Vein endothelial cell (primary cell): ENCODE measurements around the gene TNIP2. TPM values are rescaled to one million over a fixed set of nuclear protein-coding genes. Genes with fewer than 3 reads are reported as not detected.

ENCODE experiments used
- total RNA-seq: library from RNA; depleted of rRNA; stranded (reverse); fragments of >200 nt; gene quantifications from 2 replicates; pipeline ENCODE4 v1.2.3, GENCODE V29; 2012

The TNIP2 gene
- total RNA-seq: 59.6 and 72.2 TPM in 2 replicates

GRCh38 chr4:2755821-2756690, at the start of gene TNIP2:
Gene TNIP2 (minus strand): TSS chr4:2756336. CDS start chr4:2756289, 47 bp downstream.

GRCh38 chr4:2792711-2793585, 36.8 kb upstream of the TNIP2 start, which contains the start of gene SH3BP2:
Gene SH3BP2 (plus strand): TSS chr4:2793085. CDS start chr4:2820618, 27,533 bp downstream.

Other genes with a start within 250 kb of the TNIP2 start
- gene FAM193A, start 219.7 kb downstream of the TNIP2 start, total RNA-seq: 23.7 and 24.5 TPM in 2 replicates
- gene SH3BP2, start 36.7 kb upstream of the TNIP2 start, total RNA-seq: 45.2 and 61.7 TPM in 2 replicates
- 209 and 216 TPM in 2 replicates for gene ADD1, start 87.5 kb upstream of the TNIP2 start, total RNA-seq
- gene NOP14, start 207.1 kb upstream of the TNIP2 start, total RNA-seq: 36.9 and 46.0 TPM in 2 replicates
- 4.2 and 6.3 TPM in 2 replicates for gene GRK4, start 207.2 kb upstream of the TNIP2 start, total RNA-seq